GM06990 (cell line): ENCODE data around the gene DAP3.
"Not testable (repeated sequence)": the region's sequence is repeated elsewhere in the genome, so short reads cannot be mapped to it uniquely, and the experiment has no call there.

Experiments used
- DNase-seq: peaks from one replicate; pipeline ENCODE4 v3.0.0-alpha.2; 2011; ENCODE audit not compliant: insufficient read length; ENCODE audit errors: extremely low read depth
- H3K27me3 ChIP-seq: replicated peaks from 2 replicates; pipeline ENCODE4 v1.6.0; 2011; ENCODE audit warnings: low read length; ENCODE audit not compliant: control insufficient read depth, insufficient read depth
- H3K36me3 ChIP-seq: 2 replicates; pipeline ENCODE4 v1.5.1; 2011; ENCODE audit warnings: low read length; ENCODE audit not compliant: control insufficient read depth, insufficient read depth
- H3K4me3 ChIP-seq: replicated peaks from 2 replicates; pipeline ENCODE4 v1.5.1; 2011; ENCODE audit warnings: low read depth, mild to moderate bottlenecking, control low read depth, low read length
- TF ChIP-seq, protein P1 (sequence below): IDR thresholded peaks from 2 replicates; pipeline ENCODE4 v1.5.1; 2011; ENCODE audit warnings: low read length, control low read depth, mild to moderate bottlenecking, inconsistent platforms; ENCODE audit not compliant: insufficient read depth, poor library complexity, severe bottlenecking

DAP3 gene

DNA sequence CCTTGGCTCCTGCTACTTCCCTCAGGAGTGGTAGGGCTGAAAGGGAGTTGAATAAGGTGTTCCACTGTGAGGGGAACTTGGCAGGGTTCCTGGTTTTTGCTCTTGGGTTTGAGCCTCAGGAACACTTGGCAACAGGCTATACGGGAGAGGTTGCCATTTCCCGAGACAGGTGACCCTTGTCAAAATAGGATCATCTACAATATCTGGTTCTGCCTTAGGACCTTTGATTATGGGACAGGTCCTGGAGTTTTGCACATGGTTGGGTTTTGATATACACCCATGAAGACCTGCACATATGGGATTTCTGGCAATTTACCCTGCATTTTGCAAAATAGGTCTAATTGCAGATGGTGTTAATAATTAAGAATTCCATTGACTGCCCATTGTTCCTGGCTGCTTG, 31.4 kb upstream of the DAP3 start:
- Histone ChIP-seq H3K4me3 (no peak overlapping the region), H3K27me3 (no peaks in the 10 kb centered on the region), H3K36me3 (peaks cover 17% of the 10 kb centered on the region)
- TF ChIP-seq, protein P1, sequence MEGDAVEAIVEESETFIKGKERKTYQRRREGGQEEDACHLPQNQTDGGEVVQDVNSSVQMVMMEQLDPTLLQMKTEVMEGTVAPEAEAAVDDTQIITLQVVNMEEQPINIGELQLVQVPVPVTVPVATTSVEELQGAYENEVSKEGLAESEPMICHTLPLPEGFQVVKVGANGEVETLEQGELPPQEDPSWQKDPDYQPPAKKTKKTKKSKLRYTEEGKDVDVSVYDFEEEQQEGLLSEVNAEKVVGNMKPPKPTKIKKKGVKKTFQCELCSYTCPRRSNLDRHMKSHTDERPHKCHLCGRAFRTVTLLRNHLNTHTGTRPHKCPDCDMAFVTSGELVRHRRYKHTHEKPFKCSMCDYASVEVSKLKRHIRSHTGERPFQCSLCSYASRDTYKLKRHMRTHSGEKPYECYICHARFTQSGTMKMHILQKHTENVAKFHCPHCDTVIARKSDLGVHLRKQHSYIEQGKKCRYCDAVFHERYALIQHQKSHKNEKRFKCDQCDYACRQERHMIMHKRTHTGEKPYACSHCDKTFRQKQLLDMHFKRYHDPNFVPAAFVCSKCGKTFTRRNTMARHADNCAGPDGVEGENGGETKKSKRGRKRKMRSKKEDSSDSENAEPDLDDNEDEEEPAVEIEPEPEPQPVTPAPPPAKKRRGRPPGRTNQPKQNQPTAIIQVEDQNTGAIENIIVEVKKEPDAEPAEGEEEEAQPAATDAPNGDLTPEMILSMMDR, result no peak
- DNase-seq, result no peak

DNA sequence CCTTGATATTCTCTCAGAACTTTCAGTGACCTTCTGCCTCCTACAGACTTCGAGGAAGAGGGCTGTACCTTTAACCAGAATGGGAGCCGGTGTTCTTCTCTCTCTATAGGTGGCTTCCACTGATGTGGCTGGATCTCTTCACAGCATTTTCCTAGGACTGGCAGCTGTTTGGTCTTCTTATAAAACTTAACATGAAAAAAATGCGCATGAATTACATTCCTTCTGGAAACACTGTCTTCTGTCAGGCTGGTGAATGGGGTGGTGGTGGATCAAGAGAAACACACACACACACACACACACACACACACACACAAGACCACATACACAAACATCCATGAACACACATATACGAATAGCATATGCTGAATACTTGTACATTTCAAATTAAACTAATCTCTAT, 27.7 kb upstream of the DAP3 start:
- H3K4me3 ChIP-seq, DNase-seq, H3K27me3 ChIP-seq: not testable (repeated sequence)
- H3K36me3 ChIP-seq, result peaks cover 21% of the 10 kb centered on the region

DNA sequence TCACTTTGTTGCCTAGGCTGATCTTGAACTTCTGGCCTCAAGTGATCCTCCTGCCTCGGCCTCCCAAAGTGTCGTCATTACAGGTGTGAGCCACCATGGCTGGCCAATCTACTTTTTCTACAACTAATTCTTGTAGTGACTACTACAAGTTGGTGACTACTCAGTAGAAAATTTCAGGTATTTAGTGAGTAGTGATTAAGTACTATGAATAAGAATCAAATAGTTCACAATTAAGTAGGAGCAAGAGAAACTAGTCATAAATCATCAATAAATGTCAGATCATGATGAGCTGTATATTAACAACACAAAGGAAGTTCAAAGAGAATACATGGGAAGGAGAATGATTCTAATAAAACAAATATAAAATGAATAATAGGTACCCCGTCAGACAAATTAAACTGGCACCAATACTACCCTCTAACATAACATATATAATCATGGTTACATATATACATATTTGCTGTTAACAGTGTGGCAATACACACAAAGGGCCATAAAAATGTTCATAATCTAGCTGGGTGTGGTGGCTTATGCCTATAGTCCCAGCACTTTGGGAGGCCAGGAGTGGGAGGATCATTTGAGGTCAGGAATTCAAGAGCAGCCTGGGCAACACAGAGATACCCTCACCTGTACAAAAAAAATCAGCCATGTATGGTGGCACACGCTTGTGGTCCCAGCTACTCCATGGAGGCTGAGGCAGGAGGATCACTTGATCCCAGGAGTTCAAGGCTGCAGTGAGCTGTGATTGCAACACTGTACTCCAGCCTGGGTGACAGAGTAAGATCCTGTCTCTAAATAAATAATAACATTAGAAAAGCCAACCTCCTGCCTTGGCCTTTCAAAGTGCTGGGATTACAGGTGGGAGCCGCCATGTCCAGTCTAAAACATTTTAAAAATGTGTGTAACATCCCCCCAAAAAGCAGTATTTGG, 19.4 kb upstream of the DAP3 start:
- Histone ChIP-seq H3K36me3 (peaks cover 23% of the 10 kb centered on the region), H3K27me3 (no peaks in the 10 kb centered on the region), H3K4me3 (no peak overlapping the region)
- DNase-seq, result no peak
- TF ChIP-seq, protein P1, result no peak

DNA sequence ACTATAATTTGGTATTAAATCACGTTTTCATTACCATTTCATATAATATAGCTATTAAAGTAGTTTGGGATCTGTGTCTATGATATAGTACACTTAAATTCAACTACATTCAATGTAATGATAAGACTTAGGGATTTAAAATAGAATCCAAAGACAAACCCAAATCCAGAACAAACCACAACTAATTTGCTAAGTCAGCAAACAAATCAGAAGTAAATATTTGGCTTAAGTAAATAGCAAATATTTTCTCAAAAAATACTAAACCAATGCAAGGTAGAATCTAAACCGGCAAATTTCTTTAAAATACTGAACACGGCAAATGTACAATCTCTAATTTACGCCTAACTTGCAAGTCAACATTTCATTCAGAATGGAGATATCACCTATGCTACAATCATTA, 17.1 kb upstream of the DAP3 start:
- no peak for DNase-seq
- TF ChIP-seq, protein P1, result no peak
- Histone ChIP-seq H3K36me3 (peaks cover 22% of the 10 kb centered on the region), H3K4me3 (no peak overlapping the region), H3K27me3 (no peaks in the 10 kb centered on the region)

DNA sequence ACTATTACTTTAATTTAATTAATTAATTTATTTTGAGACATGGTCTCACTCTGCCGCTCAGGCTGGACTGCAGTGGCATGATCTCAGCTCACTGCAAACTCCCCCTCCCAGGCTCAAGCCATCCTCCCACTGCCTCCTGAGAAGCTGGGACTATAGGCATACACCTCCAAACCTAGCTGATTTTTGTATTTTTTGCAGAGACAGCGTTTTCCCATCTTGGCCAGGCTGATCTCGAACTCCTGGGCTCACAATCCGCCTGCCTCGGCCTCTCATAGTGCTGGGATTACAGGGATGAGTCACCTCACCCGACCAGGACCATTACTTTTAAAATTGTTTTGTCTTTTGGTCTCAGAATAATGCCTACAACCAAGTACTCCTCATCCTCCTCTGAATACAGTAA, 15.9 kb upstream of the DAP3 start:
- TF ChIP-seq, protein P1, result no peak
- no peak overlapping the region for H3K4me3 ChIP-seq
- H3K36me3 ChIP-seq, result peaks cover 20% of the 10 kb centered on the region
- no peaks in the 10 kb centered on the region for H3K27me3 ChIP-seq
- no peak for DNase-seq

DNA sequence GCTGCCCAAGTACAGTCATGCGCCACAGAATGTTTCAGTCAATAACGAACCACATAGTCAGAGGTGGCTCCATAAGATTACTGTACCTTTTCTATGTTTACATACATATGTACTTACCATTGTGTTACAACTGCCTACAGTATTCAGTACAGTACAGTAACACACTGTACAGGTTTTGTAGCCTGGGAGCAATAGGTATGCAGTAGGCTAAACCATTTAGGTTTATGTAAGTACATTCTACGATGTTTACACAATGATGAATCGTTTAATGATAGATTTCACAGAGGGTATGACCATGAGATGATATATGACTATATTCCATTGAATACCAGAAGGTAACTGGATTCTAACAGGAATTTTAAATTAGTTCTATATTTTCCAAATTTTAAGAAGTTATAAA, 10.9 kb upstream of the DAP3 start:
- no peaks in the 10 kb centered on the region for H3K27me3 ChIP-seq
- no peak overlapping the region for H3K4me3 ChIP-seq
- TF ChIP-seq, protein P1, result no peak
- DNase-seq, result no peak
- H3K36me3 ChIP-seq, result peaks cover 15% of the 10 kb centered on the region

DNA sequence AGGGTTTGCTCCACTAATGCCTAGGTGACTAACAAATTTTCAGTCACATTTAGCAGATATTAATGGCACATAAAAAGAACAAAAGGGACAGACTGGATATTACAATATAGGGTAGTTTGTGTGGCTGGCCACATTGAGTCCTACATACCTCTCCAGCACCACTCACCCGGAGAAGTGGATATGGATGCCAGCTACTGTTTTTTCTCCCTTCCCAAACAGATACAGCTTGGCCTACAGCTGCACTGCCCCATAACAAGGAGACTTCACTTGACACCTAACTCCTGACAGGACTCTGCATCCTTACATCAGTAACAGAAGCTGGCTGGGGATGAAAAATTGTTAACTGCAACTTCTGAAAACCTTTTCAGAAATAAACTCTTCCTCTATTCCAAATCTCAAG, 9.9 kb upstream of the DAP3 start:
- H3K36me3 ChIP-seq, result peaks cover 15% of the 10 kb centered on the region
- H3K27me3 ChIP-seq, DNase-seq, H3K4me3 ChIP-seq: not testable (repeated sequence)
